NCI-H774 (cell line): Measurements from ENCODE around the gene ARAP3.

Source experiments
- DNase-seq: peaks from one replicate; lab custom pipeline; 2025; lab: John Stamatoyannopoulos, UW

The ARAP3 gene

DNA sequence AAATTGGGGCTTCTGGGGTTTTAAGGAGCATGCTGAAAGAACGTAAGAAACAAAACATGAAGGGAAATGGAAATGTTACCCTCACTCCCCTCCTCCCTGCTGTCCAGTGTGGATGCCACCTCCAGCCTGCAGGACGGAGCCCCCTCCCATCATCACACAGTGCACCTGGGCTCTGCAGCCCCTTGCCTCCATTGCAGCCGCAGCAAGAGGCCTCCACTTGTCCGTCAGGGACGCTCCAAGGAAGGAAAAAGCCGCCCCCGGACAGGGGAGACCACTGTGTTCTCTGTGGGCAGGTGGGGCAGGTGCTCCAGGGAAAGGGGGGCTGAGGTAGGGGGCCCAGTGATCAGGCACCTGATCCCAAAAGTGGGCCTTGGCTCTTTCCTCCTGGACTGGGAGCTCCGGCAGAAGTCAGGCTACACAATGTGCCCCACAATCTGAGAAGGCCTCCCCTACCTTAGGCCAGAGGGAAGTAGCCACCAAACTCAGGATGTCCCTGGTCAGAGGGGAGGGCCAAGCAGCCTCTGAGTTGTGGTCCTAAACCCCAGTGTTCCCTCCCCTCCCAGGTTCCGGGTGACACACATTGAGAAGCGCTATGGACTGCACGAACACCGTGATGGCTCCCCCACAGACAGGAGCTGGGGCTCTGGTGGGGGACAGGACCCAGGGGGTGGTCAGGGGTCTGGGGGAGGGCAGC is 42.5 kb downstream of the ARAP3 start:
- DNase-seq: no peak

DNA sequence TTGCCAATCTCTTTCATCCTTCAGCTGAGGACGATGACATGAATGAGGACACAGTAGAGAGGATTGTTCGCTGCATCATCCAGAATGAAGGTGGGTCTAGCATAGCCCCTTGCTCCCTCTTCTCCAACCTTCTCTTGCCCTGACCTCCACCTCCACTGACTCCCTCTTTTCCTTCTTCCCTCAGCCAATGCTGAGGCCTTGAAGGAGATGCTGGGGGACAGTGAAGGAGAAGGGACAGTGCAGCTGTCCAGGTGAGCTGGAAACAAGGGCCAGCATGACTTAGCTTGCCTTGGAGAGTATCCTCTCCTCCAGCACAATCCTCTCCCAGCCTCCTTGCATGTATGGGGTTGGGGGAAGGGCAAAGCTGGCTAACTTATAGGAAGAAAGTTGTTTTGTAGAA is 43.3 kb downstream of the ARAP3 start:
- DNase-seq: no peak

DNA sequence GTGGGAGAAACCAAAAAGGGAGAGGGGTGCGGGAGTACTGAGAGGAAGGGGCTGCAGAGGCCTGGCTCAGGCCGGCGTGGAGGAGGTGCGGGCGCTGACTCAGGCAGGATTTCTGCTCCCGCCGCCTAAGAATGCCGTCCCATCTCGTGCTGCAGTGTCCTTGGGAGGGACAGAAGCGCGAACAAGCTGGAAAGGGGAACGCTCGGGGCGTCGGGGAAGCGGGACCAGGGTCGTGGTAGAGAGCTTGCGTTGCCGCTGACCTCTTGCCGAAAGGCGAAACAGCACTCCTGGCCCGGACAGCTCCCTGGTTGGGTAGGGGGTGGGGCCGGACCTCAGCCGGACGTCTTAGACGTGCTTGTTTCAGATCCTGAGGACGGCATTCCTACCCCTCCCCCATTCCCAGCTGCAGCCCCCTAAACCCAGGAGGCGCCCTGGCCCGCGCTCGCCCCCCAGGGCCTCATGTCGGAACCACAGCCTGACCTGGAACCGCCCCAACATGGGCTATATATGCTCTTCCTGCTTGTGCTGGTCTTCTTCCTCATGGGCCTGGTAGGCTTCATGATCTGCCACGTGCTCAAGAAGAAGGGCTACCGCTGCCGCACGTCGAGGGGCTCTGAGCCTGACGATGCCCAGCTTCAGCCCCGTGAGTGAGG is 44.1 kb downstream of the ARAP3 start:
- no peak for DNase-seq

DNA sequence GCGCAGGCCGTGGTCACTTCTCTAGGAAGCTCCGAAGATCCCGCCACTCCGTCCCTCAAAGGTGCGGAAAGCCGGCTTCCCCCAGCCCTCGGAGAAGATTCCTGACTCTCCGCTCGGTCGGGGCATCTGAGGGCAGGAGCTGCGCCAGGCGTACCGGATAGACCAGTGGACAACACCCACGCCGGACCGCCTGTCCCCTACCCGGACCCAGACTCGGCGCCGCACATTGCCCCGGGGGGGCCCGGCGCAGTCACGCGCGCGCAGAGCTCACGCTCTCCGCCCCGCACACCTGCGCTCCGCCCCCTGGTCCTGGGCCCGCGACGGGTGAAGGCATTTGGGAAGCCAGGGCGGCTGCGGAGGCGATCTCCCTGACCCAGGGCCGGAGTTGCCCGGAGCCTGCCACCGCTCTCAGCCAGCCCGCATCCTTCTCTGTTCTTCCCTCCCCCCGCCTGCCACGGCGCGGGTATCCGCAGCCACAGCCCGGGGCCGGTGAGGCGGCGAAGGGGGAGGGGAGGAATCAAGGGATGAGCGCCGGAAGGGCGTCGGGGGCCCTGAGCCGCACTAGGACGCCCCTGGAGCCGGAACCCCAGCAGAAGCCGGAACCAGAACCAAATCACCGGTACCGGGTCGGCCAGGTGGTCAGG is 44.8 kb downstream of the ARAP3 start:
- peak; percentile 39 for DNase-seq

GRCh38 chr5:141636413-141637122 is 45.5 kb downstream of the ARAP3 start, which contains the start of the genes HDAC3 and RELL2:
TSS of gene HDAC3 (minus strand) at chr5:141636849. CDS start at chr5:141636790, 59 bp downstream.
TSS of gene RELL2 (plus strand) at chr5:141636997. CDS start at chr5:141638226, 1,229 bp downstream.
- DNase-seq: peak; percentile 87

- no peak for DNase-seq
Measured at GRCh38 chr5:141636106-141636412, 46.0 kb downstream of the ARAP3 start.

DNA sequence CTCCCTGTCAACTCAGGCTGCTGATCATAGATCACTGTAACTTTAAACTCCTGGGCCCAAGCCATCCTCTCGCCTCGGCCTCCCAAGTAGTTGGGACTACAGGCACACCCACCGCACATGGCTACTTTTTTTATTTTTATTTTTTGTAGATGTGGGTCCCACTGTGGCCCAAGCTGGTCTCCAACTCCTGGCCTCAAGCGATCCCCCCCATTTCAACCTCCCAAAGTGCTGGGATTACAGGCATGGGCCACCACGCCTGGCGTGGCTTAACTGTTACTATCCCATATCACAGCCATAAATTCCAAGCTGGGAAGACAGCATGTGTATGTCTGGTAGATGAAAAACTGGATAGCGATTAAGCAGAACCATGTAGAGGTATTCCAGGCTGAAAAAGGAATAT is 46.4 kb downstream of the ARAP3 start:
- no peak for DNase-seq

DNA sequence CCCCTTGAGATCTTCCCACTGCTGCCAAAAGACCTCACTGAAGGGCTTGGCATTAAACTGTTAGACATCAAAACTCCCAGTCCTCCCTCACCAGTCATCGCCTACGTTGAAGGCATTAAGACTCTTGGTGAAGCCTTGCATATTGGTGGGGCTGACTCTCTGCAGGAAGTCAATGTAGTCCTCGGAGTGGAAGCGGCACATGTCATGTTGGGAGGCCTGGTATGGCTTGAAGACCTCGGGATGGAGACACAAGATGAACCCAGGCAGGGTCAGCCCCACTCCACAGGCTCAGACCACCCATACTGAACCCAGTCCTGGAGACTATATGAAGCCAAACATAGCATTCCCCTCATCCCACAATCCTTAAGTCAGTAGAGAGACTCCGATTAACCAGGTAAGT is 47.3 kb downstream of the ARAP3 start:
- DNase-seq: no peak

- no peak for DNase-seq
Measured at GRCh38 chr5:141633871-141634561, 48.0 kb downstream of the ARAP3 start.

DNA sequence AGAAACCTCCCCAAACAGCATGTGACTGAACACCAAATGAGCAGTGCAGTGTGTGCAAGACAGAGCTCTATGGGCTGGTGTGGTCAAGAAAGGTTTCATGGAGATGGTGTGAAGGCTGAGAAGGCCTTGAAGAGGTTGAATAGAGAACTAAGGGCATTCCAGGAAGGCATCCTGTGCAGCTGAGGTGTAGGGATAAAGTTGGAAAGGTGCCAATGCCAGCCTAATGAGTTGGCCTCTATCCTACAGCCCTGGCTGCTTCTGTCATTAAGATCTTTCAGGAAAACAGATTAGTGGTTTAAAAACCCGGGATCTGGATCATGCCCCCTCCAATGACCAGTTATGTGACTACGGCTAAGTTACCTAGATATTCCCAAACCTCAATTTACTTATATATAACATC is 49.4 kb downstream of the ARAP3 start:
- DNase-seq: no peak

- no peak for DNase-seq
Measured at GRCh38 chr5:141630570-141631140, 51.4 kb downstream of the ARAP3 start.

DNA sequence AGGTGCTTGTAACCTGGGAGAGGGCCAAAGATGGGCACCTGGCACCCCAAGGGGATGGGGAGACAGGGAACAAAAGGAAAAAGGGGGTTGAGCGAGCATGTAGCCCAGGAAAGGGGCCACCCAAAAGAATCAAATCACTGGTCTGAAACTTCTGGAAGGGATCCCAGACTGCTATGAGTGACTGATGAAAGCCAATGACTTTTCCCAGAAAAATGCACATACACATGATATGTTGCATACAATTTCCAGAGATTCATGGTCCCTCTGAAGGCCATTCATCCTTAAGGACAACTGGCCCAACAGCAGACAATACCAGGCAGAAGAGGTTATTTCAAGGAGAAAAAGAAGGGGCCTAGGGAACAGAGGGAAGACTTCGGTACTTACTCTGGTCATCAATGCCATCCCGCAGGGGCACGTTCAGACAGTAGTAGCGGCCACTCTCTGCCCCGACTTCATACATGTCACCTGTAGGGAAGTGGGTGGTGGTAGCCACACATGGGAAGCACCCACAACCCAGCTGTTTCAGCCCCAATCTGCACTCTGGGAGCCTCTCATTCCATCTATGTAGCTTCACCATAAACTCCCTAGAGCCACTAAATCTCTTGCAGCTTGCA is 53.7 kb downstream of the ARAP3 start:
- DNase-seq: no peak

GRCh38 chr5:141623611-141624010 is 58.4 kb downstream of the ARAP3 start:
- no peak for DNase-seq

DNA sequence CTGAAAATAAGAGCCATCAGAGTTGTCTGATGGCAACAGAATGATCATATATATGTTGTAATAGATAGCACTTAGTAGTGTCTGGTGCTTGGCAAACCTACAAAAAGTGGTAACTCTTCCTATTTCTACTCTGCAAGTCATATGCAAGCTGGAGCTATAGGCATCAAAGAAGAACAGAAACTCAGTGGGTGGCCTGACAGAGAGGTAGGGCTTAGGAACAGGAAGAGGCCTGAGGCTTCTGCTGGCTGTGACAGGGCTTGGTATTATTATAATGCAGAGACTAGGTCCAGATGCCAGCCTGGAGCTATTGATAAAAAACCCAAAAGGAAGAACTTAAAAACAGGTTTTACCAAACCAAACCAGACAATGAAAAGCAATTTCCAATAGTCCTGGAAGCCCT is 58.8 kb downstream of the ARAP3 start:
- DNase-seq: no peak

GRCh38 chr5:141618804-141619554 is 63.1 kb downstream of the ARAP3 start, which contains the start of gene DIAPH1:
TSS of gene DIAPH1 (minus strand) at chr5:141619000. CDS start at chr5:141618914, 86 bp downstream.
- peak; percentile 96 for DNase-seq

DNA sequence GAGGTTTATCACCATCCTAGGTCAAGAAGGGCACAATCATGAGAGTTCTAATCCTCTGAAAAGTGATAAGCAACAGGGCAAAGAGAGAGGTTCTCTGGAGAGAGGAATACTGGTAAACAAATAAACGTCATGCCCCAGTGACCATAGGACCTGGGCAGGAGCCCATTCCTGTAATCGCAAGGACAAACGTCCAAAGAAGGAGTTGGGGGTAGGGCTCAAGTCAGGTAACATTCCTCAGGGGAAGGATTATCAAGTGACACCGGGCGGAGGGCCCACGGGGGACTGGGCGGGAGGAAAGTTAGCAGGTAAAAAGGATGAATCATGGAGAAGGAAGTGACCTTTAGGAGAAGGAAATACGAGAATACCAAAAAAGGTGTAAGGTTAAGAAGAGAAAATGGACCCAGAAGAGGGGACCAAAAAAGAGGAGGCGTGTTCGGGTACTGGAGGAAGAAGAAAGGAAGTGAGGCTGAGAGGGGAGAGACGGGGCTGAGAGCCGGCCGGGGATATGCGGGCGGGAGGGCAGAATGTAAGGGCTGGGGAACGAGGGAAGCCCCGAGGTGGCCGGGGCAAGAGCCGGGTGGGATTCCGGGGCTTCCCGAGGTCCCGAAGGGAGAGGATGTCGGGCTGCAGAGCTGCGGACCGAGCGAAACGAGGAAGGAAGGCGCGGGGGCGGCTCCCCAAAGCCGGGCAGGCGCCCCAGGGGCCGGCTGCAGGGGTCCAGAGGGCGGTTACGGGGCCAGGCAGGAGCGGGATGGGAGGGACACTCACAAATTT is 63.8 kb downstream of the ARAP3 start:
- DNase-seq: peak; percentile 35

DNA sequence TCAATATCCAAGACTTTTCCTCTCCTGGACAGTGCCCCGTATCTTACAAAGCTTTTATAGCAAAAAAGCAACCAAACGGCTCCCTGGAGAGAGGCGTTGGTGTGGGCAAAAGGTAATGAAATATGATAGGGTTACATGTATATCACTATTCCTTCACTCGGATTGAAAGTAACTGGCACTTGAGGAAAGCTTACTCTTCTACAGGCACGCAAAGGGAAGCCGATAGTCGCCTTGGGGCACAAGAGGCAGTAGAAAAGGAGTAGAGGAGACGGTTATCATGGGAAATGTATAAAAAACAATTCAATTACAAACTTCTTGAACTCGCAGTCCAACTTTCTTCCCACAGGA is 64.4 kb downstream of the ARAP3 start:
- no peak for DNase-seq

GRCh38 chr5:141617128-141617527 is 64.9 kb downstream of the ARAP3 start:
- no peak for DNase-seq

DNA sequence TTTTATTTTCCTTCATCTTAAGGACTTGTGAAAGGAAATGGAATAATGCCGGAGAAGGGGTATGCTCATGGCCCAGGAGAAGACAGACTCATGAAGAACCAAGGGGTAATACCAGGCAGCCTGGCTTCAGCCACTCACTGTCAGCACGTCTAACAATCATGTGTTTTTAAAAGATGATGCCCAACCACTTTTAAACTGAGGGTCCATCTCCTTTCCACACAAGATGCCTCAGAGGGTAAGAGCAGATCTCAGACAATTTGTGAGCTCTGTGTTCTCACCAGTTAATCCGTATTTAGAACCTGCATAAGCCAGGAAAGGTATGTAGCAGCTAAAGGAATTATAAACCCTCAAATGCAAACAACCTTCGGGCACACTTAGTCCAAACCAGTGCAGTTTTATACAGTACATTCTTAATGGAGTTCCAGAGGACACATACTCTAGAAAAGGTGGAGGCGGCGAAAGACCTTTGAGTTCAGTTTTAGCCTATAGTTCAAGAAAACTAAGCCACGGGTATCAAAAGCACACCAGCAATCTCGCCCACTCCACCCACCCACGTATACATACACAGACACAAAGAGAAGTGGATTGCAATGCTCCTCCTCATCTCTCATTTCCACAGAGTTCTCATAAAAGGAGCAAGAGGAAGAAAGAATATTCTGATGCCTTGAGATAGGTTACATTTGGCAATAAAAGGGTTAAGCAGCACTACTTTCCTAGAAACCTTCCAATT is 65.9 kb downstream of the ARAP3 start:
- no peak for DNase-seq
